NCI-H510A treated with DMSO at 0.1 percent for 48 hours (cell line): ENCODE results near the gene DOCK10.
"Not testable (repeated sequence)": the region's sequence is repeated elsewhere in the genome, so short reads cannot be mapped to it uniquely, and the experiment has no call there.

Experiments used
- DNase-seq: peaks from one replicate; lab custom pipeline; 2025; lab: John Stamatoyannopoulos, UW

DOCK10 gene

DNA sequence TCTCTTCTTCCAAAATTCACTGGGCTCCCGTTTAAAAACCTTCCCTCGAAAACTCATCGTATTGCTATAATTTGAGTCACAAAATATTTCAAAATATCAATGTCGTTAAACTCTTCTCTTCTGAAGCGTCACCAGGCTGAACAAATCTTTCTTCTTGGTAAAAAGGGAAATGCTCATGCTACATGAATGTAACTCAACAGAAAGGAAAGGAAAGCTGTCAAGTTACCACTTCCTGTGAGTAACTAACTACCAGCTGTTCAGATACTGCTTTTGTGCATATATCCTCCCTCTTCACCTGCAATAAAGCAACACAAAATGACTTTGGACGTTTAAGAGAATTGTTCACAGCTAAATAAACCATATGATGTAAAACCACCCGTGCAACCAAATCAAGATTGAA lies 95.4 kb downstream of the DOCK10 start:
- DNase-seq, result no peak

DNA sequence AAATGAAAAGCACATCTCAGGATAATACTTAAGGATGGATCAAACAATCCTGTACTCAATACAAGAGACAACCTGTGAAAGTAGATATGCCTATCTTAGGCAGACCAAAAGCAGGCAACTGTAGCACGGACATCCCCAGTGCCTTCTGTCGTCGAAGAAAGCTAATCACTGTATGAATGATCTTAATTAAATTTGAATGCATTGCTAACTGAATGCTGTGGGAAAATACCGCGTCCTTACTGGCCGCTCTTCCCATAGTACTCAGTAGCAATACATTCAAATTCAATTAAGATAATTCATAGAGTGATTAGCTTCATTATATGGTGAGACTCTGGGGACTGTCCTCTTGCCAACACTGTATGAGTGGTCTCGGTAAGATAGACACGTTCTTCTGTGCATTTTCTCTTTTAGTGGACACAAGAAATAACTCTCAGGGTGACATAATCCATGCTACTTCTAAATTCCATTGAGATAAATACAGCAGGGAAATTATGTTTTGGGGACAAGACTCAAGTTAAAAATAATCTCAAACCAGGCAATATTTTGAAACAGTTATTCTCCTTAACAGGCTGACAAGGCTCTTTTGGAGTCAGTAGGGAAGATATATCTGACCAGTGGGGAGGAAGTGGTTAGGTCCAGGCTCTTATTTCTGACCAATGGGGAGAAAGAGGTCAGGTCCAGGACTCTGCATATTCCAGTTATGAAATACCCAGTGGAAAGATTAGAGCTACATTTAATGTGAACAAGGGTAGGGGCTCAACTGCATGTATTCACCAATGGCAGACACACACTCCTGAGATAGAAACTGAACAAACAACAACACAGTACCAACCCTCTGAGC lies 97.3 kb downstream of the DOCK10 start:
- DNase-seq, result no peak

DNA sequence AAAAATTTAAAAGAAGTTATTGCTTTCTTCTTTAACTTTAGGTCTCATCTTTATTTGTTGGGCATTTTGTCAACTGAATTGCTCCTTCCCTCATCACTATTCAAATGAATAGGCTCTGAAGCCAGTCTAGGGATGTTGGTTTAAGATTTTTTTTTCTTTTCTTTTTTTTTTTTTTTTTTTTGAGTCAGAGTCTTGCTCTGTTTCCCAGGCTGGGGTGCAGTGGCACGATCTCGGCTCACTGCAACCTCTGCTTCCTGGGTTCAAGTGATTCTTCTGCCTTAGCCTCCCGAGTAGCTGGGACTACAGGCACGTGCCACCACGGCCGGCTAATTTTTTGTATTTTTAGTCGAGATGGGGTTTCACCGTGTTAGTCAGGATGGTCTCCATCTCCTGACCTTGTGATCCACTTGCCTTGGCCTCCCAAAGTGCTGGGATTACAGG lies 98.6 kb downstream of the DOCK10 start:
- not testable (repeated sequence) for DNase-seq

DNA sequence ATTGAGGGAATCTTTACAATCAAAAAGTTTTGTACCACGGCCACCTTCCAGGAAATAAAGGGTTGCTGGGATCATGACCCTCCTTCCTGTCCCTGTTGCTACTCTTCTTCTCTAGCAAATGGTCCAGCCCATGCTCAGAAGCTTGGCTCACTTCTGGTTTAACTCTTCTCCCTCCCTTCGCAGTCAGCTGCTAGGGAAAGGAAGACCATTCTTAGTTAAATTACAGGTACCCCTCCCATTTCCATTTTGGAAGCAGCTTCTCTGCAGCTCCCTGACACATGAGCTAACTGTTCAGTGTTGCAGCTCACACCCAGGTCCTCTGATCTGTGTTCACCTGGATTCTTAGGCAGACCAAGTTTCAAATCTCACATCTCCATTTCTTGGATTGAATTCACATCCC lies 100.3 kb downstream of the DOCK10 start:
- DNase-seq, result no peak

DNA sequence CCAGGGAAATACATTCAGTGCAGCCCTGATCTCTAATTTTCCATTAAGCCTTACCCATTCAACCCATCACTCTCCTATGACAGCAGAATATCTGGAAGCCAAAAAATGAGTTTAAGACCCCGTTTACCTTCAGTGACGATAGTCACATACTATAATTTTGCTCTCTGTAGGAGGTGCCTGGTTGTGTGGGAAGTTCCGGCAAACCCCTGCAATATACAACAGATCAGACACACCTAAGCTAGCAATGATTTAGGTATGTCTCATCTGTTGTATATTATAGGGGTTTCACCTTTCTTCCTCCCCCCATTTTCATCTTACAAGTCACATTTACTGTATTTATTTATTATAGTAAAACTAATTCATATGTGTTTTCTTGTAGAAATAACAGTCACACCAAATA lies 101.7 kb downstream of the DOCK10 start:
- no peak for DNase-seq

DNA sequence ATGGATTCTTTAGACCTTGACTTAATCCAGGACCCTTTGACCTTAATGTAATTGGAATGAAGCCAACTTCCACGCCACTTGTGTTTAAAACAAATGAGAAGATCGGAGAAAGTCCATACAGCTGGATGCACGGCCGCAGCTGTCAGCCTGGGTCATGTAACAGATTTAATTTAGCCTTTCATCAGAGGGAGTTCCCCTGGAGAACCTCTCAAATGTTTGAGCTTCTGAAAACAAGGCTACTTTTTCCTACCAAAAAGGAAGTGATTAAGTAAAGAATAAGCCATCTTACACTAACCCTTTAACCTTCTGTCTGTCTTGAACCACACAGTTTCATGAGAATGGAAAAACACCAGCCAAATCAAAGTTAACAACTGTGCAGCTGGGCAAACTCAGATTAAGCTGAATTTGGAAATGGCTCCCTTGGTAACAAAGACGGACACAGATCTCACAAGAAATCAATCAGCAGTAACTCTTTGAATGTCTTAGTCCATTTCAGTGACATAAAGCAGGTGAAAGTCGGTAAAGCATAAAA lies 103.6 kb downstream of the DOCK10 start:
- no peak for DNase-seq

DNA sequence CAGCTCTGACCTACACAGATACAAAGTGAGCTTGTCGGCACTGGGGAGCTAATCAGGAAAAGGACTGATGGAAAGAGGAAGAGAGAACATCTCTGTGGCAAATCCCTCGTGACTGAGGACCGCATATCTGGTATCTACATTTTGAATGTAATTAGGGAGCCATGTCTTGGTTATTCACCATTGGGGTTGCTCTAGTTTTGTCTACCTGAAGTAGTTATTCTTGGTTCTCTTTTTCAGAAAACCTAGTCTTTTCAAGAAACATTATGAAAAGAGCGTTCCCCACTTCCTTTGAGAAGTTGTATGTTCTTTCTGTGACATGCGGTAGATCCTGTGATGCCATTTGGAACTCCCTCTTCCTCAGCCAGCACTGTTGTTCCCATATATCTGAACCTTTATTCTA lies 104.4 kb downstream of the DOCK10 start:
- DNase-seq, result no peak

DNA sequence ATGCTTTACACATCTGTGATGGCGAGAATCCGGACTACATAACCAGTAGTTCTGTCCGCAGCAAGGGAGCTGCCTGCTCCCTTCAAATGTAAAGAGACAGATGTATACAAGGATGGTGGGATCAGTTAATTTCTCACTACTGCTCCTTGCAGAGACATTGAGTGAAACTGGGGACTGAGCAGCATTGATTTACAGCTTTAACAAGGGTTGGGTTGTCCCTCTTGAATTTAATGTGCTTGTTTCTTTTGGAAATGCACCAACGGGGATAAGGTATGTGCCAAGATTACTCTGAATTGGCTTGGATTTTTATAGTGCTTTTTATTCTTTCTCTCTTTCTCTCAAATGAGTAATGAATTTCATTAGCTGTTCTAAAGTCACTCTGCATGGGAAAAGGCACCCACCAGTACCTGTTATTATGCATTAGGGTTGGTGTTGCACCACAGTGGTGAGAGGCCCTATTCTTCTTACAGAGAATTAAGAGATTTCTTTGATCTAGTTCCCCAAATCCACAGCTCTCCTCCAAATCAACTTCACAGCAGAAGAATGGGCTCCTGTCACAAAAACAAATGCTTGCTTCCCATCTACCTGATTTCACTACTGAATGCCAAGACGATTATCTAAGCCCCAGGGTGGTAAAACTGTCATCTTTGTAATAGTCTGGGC lies 107.6 kb downstream of the DOCK10 start:
- DNase-seq, result no peak

DNA sequence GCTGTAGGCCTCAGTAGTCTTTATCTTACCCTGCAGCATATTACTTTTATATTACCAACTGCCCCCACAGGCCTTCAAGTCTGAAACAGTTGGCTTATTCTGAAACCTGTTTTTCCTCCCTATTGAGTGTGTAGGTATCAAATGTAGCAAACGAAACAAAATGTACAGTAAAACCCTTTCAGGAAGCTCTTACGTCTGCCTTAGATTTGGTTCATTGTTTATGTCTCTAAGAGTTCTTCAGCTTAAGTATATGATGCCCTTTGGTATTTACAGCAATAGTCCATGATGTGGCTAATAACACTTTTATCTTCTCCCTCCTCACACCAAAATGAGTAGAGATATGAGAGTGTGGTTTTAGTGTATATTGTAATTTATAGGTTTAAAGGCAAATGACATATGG lies 108.8 kb downstream of the DOCK10 start:
- DNase-seq, result no peak

DNA sequence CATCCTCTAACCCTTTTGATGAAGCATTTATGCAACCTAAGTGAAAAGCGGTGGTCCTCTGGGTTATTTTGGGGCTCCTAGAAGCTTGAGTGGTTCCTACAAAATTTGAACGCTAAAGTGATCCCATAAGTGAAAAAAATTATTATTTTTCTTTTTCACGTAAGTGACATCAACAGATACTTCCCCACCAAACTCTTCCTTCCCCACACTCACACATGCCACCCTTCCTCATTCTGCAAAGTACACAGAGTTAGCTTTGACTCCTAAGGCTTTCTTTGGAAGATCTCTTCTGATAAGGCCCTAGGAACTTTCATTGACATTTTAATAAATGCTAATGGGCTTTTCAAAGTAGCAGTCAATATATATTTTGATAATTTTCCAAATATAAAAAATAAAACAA lies 109.7 kb downstream of the DOCK10 start:
- no peak for DNase-seq

DNA sequence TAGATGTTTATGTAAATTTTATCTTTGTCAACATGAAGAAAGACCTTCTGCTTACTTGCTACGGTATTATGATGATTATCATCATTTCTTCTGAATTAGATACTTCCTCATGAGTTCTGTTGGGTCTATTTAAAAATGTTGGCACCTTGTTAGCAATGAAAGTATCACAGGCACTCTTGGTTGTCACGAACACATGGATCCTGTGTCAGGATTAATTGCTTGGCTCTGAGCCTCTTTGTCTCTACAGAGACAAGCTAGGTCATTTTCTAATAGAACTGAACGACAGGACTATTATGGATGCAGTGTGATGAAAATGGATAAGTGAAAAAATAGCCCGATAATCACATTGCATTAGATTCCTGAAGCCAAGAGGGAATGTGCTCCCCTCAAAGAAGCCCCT lies 110.3 kb downstream of the DOCK10 start:
- no peak for DNase-seq

DNA sequence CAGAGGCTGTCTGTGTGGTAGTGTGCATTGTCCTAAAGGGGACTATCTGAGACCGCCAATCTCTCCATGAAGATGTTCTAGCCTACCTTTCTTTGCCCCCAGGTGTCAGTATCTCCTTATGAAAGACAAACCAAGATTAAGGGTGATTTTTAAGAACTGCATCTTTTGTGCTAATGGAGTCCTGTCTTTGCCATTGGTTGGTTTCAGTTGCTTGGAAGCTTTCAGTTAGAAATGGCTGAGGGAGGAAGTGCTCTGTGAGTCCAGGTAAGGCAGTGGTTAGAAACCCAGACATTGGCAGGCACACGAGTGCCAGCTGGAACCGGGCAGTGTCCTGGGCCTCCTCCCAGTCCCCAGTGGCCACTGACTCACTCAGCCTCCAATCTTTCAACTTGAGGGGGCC lies 111.3 kb downstream of the DOCK10 start:
- DNase-seq, result no peak

DNA sequence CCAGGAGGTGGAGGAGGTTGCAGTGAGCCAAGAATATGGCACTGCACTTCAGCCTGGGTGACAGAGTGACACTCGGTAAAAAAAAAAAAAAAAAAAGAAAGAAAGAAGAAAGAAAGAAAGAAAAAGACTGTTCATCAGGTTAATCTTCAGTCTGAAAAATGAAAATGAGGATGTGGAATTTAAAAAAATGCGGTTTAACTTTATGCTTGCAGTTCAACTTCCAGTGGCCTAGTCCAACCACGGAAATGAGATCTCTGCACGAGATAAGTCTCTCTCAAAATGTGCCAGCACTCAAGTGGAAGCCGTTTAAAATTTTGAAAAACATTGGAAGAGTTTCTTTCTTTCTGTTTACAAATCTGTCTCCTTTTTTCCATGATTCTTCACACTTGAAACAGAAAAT lies 112.1 kb downstream of the DOCK10 start:
- DNase-seq, result no peak

DNA sequence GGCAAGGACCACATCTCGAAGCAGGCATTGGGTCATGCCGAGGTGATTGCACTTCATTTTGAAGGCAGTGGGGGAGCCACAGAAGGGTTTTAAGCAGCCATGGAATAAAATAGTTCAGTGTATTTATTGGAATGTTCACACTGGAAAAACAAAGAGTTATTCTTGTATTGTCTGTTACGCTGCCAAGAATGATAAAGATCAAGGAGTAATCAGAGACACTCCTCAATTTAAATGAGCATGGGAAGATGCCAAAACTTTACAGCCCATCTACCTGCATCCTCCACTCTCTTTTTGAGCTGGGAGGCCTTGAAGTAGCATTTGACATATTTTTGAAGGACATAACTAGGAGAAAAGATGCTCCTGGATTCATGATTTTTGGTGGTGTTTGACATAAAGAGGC lies 112.8 kb downstream of the DOCK10 start:
- no peak for DNase-seq

DNA sequence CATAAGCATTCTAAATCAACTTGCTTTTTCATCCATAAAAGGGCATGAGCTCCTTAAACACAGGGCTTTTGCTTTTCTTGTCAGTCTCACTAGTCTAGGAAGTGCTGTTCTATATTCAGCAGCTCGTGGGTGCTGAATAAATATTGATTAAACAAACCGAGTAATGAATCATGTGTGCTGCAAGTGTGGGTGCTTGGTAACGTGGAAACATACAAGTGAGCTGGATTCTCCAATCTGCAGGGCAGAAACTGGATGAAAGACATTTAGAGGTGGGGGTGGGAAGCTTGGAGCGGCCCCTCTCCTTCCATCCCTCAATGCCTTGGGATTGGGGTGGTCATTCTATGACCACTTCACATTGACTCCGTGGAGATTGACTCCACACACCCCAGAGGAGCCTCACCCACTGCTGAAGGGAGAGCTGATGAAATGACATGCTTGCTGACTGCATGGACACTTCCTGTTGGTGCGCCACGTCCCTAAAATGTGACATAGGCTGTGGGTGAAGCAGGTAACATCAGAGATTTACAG lies 114.6 kb downstream of the DOCK10 start:
- DNase-seq, result no peak

DNA sequence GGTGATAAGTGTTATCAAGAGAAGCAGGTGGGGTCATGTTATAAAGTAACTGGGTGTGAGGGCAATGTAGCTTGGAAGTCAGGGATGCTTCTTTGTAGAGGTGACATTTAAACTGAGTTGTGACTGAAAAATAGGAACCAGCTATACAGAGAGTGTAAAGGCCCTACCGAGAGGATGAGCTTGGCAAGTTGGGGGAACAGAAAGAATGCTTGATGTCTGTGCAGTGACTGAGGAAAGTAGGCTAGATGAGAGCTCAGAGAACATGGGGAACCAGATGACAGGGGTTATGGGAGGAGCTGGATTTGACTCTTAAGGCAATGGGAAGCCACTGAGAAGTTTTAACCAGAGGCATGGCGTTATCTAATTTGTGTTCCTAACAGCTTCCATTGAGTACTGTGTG lies 115.3 kb downstream of the DOCK10 start:
- DNase-seq, result no peak

DNA sequence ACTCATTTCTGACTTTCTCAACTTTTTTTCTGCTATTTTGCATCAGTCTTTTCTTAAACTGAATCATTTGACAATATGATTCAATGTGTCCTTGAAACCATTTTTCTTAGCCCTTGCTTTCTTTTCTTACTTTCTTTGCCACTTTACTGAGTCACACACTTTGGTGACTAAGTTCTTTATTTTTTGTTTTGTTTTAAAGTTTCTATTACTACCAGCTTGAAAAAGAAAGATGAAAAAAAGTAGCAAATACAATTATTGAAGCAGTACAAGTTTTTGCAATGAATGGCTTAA lies 116.5 kb downstream of the DOCK10 start:
- no peak for DNase-seq

DNA sequence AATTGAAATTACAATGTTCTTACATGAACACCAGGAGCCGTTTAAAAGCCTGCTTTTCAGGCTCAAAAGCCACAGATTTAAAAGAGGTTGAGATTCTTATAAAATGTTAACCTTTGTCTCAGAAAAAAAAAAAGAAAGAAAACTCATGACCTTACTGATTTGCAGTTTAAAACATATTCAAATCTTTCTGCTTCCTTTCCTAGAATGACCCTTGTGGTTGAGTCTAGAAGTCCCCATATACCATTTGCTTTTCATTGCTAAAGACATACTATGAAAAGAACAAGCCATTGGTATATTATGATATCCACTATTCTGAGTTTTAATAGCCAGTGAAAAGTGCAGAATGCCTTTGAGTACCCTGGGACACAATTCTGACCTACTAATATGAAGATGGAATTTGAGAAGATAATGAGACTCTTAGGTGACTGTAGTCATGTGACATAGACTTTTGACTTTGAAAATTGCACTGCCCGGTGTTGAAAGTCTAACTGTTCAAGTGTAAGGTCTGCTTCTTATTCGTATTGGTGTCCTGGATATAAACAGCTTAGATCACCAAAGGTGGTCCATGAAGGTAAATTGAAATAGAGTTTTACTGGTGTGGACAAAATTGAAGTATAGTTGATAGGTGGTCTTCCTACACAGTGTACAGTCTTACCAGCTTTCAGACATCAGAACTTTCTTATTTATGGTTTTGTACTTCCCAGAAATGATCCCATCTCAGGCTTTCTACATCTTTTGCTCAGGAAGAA lies 117.0 kb downstream of the DOCK10 start:
- no peak for DNase-seq

DNA sequence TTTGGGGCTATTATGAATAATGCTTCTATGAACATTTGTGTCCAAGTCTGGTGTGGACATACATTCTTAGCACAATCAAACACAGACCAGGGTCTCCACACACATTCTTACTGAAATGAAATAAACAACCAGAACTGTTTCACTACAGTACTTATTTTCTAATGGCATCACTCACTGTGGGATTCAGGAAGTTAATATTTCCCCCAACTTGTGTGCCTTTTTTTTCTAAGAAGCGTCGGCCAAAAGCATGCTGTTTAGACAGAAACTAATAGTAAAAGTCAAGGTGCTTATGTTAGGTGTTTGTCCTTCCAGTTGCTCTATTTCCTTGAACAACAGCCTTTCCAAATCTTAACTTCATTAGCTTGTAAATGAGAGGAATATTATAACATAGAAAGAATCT lies 117.6 kb downstream of the DOCK10 start:
- DNase-seq, result no peak

DNA sequence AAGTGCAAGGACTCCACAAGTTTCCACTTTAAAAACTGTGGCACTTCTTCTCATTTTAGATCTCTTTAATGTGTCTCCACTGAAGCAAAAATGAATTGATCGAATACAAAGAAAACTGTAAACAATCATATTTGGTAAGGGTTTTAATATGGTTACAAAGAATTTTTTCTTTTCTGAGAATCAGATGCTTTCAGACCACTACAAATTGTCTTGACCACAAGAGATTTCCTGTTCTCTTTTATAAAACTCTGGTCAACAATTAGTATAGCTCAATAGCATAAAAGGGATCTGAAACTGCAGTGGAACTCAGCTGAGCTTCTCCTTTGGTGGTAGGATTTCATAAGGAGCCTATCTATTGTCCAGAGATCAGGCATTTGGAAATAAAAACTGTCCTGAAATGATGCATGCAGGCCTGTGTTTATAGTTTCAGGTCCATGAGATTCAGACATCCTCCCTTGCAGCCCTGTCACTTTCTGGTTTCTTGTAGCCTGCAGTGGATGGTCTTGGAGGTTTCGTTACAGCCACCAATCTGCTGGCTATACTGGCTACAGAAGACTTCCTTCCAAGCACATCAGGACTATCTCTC lies 120.0 kb downstream of the DOCK10 start:
- DNase-seq, result no peak

DNA sequence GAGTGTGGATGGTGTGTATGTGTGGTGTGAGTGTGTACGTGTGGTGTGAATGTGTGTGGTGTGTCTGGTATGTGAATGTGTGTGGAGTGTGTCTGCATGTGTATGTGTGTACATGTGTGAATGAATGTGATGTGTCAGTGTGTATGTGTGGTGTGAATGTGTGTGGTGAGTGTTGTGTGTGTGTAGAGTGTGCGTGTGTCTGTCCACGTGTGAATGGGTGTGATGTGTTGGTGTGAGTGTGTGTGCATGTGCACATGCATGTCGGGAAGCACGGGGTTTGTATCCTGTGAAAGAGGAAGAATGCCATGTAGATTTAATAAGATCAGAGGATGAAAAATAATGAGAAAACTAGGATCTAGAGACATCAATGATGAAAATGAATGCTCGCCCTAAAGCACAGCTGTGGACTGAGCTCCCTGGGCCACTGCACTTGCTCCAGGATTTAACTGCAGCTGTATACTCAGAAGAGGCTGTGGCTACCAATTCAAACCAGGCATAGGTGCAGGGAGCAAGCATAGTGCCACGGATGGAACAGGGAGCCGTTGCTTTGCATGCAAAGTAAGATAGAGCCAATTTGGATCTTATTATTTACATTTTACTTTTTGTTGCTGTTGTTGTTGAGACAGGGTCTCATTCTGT lies 122.7 kb downstream of the DOCK10 start:
- no peak for DNase-seq
